Renal cortex interstitium (tissue), 11 donors: Measurements from ENCODE around the gene GUCY2D. TPM values are rescaled to one million over a fixed set of nuclear protein-coding genes. Genes with fewer than 3 reads are reported as not detected.
"Not testable (repeated sequence)": the region's sequence is repeated elsewhere in the genome, so short reads cannot be mapped to it uniquely, and the experiment has no call there.

ENCODE experiments used
- DNase-seq, 11 donors: peaks; one replicate each; pipeline ENCODE4 v3.0.0-alpha.2; 2013; ENCODE audit warnings: low read depth in 9 of 11, low spot score in 4 of 11; ENCODE audit errors: extremely low read depth in 1 of 11
- polyA plus RNA-seq, 3 donors: library from polyadenylated mRNA; unstranded; fragments of 120-200 nt; gene quantifications; one replicate each; pipeline ENCODE4 v1.2.1, GENCODE V29; 2013; ENCODE audit not compliant: insufficient read length in 3 of 3

The GUCY2D gene
- polyA plus RNA-seq, 3 donors: 0.26 to 0.78 (median 0.47) TPM

GRCh38 chr17:8013731-8014557 lies 11.5 kb downstream of the GUCY2D start:
- DNase-seq: no peak

- DNase-seq: no peak
Measured at GRCh38 chr17:8014558-8014850, 12.1 kb downstream of the GUCY2D start.

- DNase-seq: no peak
Measured at GRCh38 chr17:8015236-8015956, 13.0 kb downstream of the GUCY2D start.

- DNase-seq: peak in 1 of 11 donors; percentile 43
Measured at GRCh38 chr17:8015957-8016631, 13.7 kb downstream of the GUCY2D start.

- DNase-seq: peak in 2 of 11 donors; percentile 39 to 45
Measured at GRCh38 chr17:8016632-8017424, 14.4 kb downstream of the GUCY2D start.

GRCh38 chr17:8018436-8018835 lies 16.0 kb downstream of the GUCY2D start:
- DNase-seq: no peak

- no peak for DNase-seq
Measured at GRCh38 chr17:8019166-8019565, 16.8 kb downstream of the GUCY2D start.

GRCh38 chr17:8019665-8020650 lies 17.5 kb downstream of the GUCY2D start:
- DNase-seq: no peak

- no peak for DNase-seq
Measured at GRCh38 chr17:8020776-8021564, 18.6 kb downstream of the GUCY2D start.

GRCh38 chr17:8021565-8022359 lies 19.3 kb downstream of the GUCY2D start:
- no peak for DNase-seq

GRCh38 chr17:8022360-8023003 lies 20.1 kb downstream of the GUCY2D start:
- no peak for DNase-seq

- DNase-seq: not testable (repeated sequence)
Measured at GRCh38 chr17:8024161-8024560, 21.7 kb downstream of the GUCY2D start.

GRCh38 chr17:8025176-8025911 lies 22.9 kb downstream of the GUCY2D start:
- DNase-seq: no peak

- DNase-seq: no peak
Measured at GRCh38 chr17:8029121-8029520, 26.7 kb downstream of the GUCY2D start.

GRCh38 chr17:8031261-8031661 lies 28.8 kb downstream of the GUCY2D start:
- DNase-seq: no peak
